ENCODE measurements around the gene PHLPP1.
"Not testable (repeated sequence)": the region's sequence is repeated elsewhere in the genome, so short reads cannot be mapped to it uniquely, and the experiment has no call there.

DNA sequence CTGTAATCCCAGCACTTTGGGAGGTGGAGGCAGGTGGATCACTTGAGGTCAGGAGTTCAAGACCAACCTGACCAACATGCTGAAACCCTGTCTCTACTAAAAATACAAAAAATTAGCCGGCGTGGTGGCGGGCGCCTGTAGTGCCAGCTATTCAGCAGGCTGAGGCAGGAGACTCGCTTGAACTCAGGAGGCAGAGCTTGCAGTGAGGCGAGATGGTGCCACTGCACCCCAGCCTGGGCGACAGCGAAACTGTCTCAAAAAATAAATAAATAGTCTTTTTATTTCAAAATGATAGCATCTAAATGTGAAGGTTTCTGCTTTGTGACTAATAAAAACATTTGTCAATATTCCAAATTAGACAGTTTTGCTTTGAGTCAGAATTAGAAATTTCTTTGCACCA is 8.5 kb upstream of the PHLPP1 start:
- not testable (repeated sequence) for TF ChIP-seq POLR2A (IDR thresholded peaks at IDR 0.05)
- TF ChIP-seq, protein P1, sequence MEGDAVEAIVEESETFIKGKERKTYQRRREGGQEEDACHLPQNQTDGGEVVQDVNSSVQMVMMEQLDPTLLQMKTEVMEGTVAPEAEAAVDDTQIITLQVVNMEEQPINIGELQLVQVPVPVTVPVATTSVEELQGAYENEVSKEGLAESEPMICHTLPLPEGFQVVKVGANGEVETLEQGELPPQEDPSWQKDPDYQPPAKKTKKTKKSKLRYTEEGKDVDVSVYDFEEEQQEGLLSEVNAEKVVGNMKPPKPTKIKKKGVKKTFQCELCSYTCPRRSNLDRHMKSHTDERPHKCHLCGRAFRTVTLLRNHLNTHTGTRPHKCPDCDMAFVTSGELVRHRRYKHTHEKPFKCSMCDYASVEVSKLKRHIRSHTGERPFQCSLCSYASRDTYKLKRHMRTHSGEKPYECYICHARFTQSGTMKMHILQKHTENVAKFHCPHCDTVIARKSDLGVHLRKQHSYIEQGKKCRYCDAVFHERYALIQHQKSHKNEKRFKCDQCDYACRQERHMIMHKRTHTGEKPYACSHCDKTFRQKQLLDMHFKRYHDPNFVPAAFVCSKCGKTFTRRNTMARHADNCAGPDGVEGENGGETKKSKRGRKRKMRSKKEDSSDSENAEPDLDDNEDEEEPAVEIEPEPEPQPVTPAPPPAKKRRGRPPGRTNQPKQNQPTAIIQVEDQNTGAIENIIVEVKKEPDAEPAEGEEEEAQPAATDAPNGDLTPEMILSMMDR (IDR thresholded peaks at IDR 0.05): not testable (repeated sequence)
